Dermis lymphatic vessel endothelial cell (primary cell): ENCODE measurements around the gene DEFB126. TPM values are rescaled to one million over a fixed set of nuclear protein-coding genes. Genes with fewer than 3 reads are reported as not detected.

Source experiments
- total RNA-seq: library from RNA; depleted of rRNA; stranded (reverse); fragments of >200 nt; gene quantifications from 2 replicates; pipeline ENCODE4 v1.2.1, GENCODE V29; 2014

DEFB126 gene
- total RNA-seq: not detected in 2 replicates

GRCh38 chr20:142290-142689 lies at the start of gene DEFB126:
Gene DEFB126 (plus strand): TSS chr20:142590. CDS start chr20:142629, 39 bp downstream.

GRCh38 chr20:157154-157553 lies 14.8 kb downstream of the DEFB126 start, which contains the start of gene DEFB127:
Gene DEFB127 (plus strand): TSS chr20:157454. CDS start chr20:157545, 91 bp downstream.

GRCh38 chr20:189611-190010 lies 47.2 kb downstream of the DEFB126 start, which contains the start of gene DEFB128:
Gene DEFB128 (minus strand): TSS chr20:189711. CDS start chr20:189623, 88 bp downstream.

Other genes with a start within 250 kb of the DEFB126 start
- gene DEFB125, start 54.9 kb upstream of the DEFB126 start, total RNA-seq: not detected in 2 replicates
- gene DEFB127, start 14.9 kb downstream of the DEFB126 start, total RNA-seq: not detected in 2 replicates
- gene DEFB128, start 47.1 kb downstream of the DEFB126 start, total RNA-seq: not detected in 2 replicates
- not detected in 2 replicates for gene DEFB129, start 84.7 kb downstream of the DEFB126 start, total RNA-seq
- not detected in 2 replicates for gene DEFB132, start 115.1 kb downstream of the DEFB126 start, total RNA-seq
- 1.4 and 2.2 TPM in 2 replicates for gene C20orf96, start 148.2 kb downstream of the DEFB126 start, total RNA-seq
- gene ZCCHC3, start 155.0 kb downstream of the DEFB126 start, total RNA-seq: 19.8 and 24.2 TPM in 2 replicates
- gene SOX12, start 183.0 kb downstream of the DEFB126 start, total RNA-seq: 1.5 TPM in 2 replicates
- 12.7 and 14.0 TPM in 2 replicates for gene NRSN2, start 204.5 kb downstream of the DEFB126 start, total RNA-seq
- gene TRIB3, start 238.2 kb downstream of the DEFB126 start, total RNA-seq: 31.5 and 37.9 TPM in 2 replicates